GM12878 (cell line): ENCODE data around the gene INPP4B. TPM values are rescaled to one million over a fixed set of nuclear protein-coding genes. Genes with fewer than 3 reads are reported as not detected.

ENCODE experiments used
- ATAC-seq: fragments of 200-7000 bp; cut with Tn5 transposase; 3 replicates; pipeline ENCODE4 v1.9.1; 2020; ENCODE audit warnings: mild to moderate bottlenecking, moderate library complexity
- BruUV-seq: library from RNA; stranded (reverse); fragments of 400-500 nt; replicated peaks from 2 replicates; lab custom pipeline; 2021; lab: Mats Ljungman, UMichigan
- CTCF ChIA-PET: fragments of 300-600 bp; sonication (Branson Sonifier 250); formaldehyde crosslinking; extraction: SDS; loops from one replicate; lab custom pipeline; 2021; ENCODE audit warnings: inconsistent platforms; lab: Yijun Ruan, JAX
- POLR2A ChIA-PET: fragments of 350-600 bp; formaldehyde crosslinking; extraction: SDS; loops from one replicate; lab custom pipeline; 2021; ENCODE audit warnings: inconsistent platforms; lab: Charles Lee
- RAD21 ChIA-PET: fragments of 300-600 bp; sonication (Branson Sonifier 250); formaldehyde crosslinking; loops from one replicate; lab custom pipeline; 2023; ENCODE audit warnings: antibody characterized with exemption; ENCODE audit not compliant: unreplicated experiment; lab: Charles Lee
- SMC1A ChIA-PET: fragments of 300-600 bp; sonication (Branson Sonifier 250); formaldehyde crosslinking; loops from one replicate; lab custom pipeline; 2023; ENCODE audit not compliant: unreplicated experiment, uncharacterized antibody; lab: Charles Lee
- DNase-seq: peaks from one replicate; pipeline ENCODE4 v3.0.0-alpha.2; 2011; ENCODE audit warnings: low read depth, low spot score
- FAIRE-seq: peaks from 3 replicates; lab custom pipeline; 2011; peaks lifted over from hg19 to GRCh38; lab: Jason Lieb, UNC
- H2AFZ ChIP-seq: 2 replicates; pipeline ENCODE4 v1.6.0; 2011; ENCODE audit warnings: low read depth, low read length, control low read depth; ENCODE audit not compliant: control insufficient read depth
- H3K27ac ChIP-seq: 2 replicates; pipeline ENCODE4 v1.5.1; 2011; ENCODE audit warnings: control low read depth; ENCODE audit not compliant: control insufficient read depth, insufficient read depth
- H3K27me3 ChIP-seq, 2 experiments: replicated peaks in 1 of 2; 2 replicates each; pipeline versions ENCODE4 v1.6.0 to v1.6.1; 2011; ENCODE audit warnings: low read length in 1 of 2; ENCODE audit not compliant: control insufficient read depth in 2 of 2, insufficient read depth in 2 of 2
- H3K36me3 ChIP-seq, 2 experiments: 2 replicates each; pipeline ENCODE4 v1.5.1; 2011; ENCODE audit warnings: low read length in 1 of 2; ENCODE audit not compliant: control insufficient read depth in 2 of 2, insufficient read depth in 2 of 2
- H3K4me1 ChIP-seq: 2 replicates; pipeline ENCODE4 v1.6.1; 2011; ENCODE audit warnings: mild to moderate bottlenecking, low read length, moderate library complexity, mixed read lengths; ENCODE audit not compliant: control insufficient read depth, insufficient read depth
- H3K4me2 ChIP-seq: 2 replicates; pipeline ENCODE4 v1.6.0; 2011; ENCODE audit warnings: control low read depth; ENCODE audit not compliant: control insufficient read depth, insufficient read depth
- H3K4me3 ChIP-seq: fragments of 200-600 bp; sonication (generic); 2 replicates; pipeline ENCODE4 v1.5.1; 2016
- H3K79me2 ChIP-seq: 2 replicates; pipeline ENCODE4 v1.6.0; 2011; ENCODE audit warnings: low read length; ENCODE audit not compliant: control insufficient read depth, insufficient read depth
- H3K9ac ChIP-seq: 2 replicates; pipeline ENCODE4 v1.8.0; 2011; ENCODE audit warnings: low read length, control low read depth, mixed read lengths; ENCODE audit not compliant: control insufficient read depth, insufficient read depth
- H3K9me3 ChIP-seq: replicated peaks from 3 replicates; pipeline ENCODE4 v1.5.1; 2011; ENCODE audit warnings: mild to moderate bottlenecking, low read length; ENCODE audit not compliant: control insufficient read depth, insufficient read depth
- H4K20me1 ChIP-seq: 2 replicates; pipeline ENCODE4 v1.6.0; 2011; ENCODE audit not compliant: control insufficient read depth, insufficient read depth
- CBFB ChIP-seq: IDR thresholded peaks from 2 replicates; pipeline ENCODE4 v1.6.1; 2016; ENCODE audit warnings: antibody characterized with exemption, low read depth
- CEBPZ ChIP-seq: fragments of 150-350 bp; IDR thresholded peaks from 2 replicates; pipeline ENCODE4 v1.6.1; 2016; ENCODE audit warnings: low read depth, low read length
- MAX ChIP-seq: IDR thresholded peaks from 2 replicates; pipeline ENCODE4 v1.6.1; 2012; ENCODE audit warnings: low read depth, low read length, improper control_type of control experiment
- MTA2 ChIP-seq: fragments of 450-650 bp; IDR thresholded peaks from 2 replicates; pipeline ENCODE4 v1.6.1; 2016; ENCODE audit warnings: low read depth, mild to moderate bottlenecking, moderate library complexity
- NFIC ChIP-seq: IDR thresholded peaks from 2 replicates; pipeline ENCODE4 v1.6.1; 2012; ENCODE audit warnings: low read depth, mild to moderate bottlenecking, inconsistent platforms, low read length, moderate library complexity
- RCOR1 ChIP-seq: conservative IDR thresholded peaks from 2 replicates; pipeline ENCODE4 v1.6.1; 2012; ENCODE audit warnings: low read depth, low read length, improper control_type of control experiment
- ZBED1 ChIP-seq: IDR thresholded peaks from 2 replicates; pipeline ENCODE4 v1.6.1; 2016; ENCODE audit warnings: borderline replicate concordance
- ZBTB11 ChIP-seq: fragments of 450-650 bp; formaldehyde crosslinking; IDR thresholded peaks from 2 replicates; pipeline ENCODE4 v1.5.0; 2022; ENCODE audit warnings: mild to moderate bottlenecking, missing genetic modification characterization
- ZBTB33 ChIP-seq: fragments of 450-650 bp; IDR thresholded peaks from 2 replicates; pipeline ENCODE4 v1.6.1; 2017; ENCODE audit warnings: mild to moderate bottlenecking
- ZNF217 ChIP-seq: fragments of 450-650 bp; IDR thresholded peaks from 2 replicates; pipeline ENCODE4 v1.6.1; 2017; ENCODE audit warnings: antibody characterized with exemption, mild to moderate bottlenecking
- ZNF274 ChIP-seq: IDR thresholded peaks from one replicate; pipeline ENCODE4 v1.8.0; 2011; ENCODE audit not compliant: insufficient read length, insufficient read depth
- WGBS: methylation state at CpG from one replicate; pipeline ENCODE4 v1.1.6; 2016; ENCODE audit warnings: low lambda C conversion rate; ENCODE audit not compliant: insufficient replicate concordance, insufficient coverage; ENCODE audit errors: missing lambda C conversion rate; 5-methylcytosine and 5-hydroxymethylcytosine counted together
- in situ Hi-C: fragments of 300-500 bp; cut with MboI; formaldehyde crosslinking; loops from 9 replicates; pipeline ENCODE4 v1.14.3; 2018; ENCODE audit warnings: mixed read lengths
- intact Hi-C: fragments of 100-400 bp; cut with micrococcal nuclease; formaldehyde crosslinking; loops from one replicate; pipeline ENCODE4 v1.14.2; 2022; ENCODE audit not compliant: unreplicated experiment
- polyA plus RNA-seq, 11 experiments: library from polyadenylated mRNA; depleted of rRNA in 4 of 11; unstranded in 6 of 11; stranded (reverse) in 5 of 11; fragments of >200 nt; fragmentation: Nextera tagmentation in 4 of 11; fragmentation: Illumina TruSeq in 1 of 11; extraction: Ambion mirVana in 4 of 11; extraction: Trizol in 1 of 11; gene quantifications; 1 replicate in 1 of 11; 2 replicates in 10 of 11; pipeline versions ENCODE4 v1.2.1 to v1.2.3, GENCODE V29; 2011 to 2016; ENCODE audit warnings: inconsistent platforms in 2 of 11, missing spikeins in 2 of 11, low read depth in 1 of 11
- total RNA-seq, 4 experiments: library from RNA; depleted of rRNA in 3 of 4; stranded (reverse); fragments of >200 nt in 3 of 4; fragmentation: Illumina TruSeq in 1 of 4; extraction: Trizol in 1 of 4; gene quantifications; 2 replicates each; pipeline versions ENCODE4 v1.2.1 to v1.2.3, GENCODE V29; 2013 to 2021

INPP4B gene
- total and polyA plus RNA-seq, 10 of the 15 experiments (the other 5 are each of a cell fraction or from before 2014, with no cell fraction given) = 0.53 to 11.2 (median 0.95) TPM

GRCh38 chr4:142336251-142336934 lies 509.7 kb downstream of the INPP4B start:
- in situ Hi-C loops (no loop called here), intact Hi-C loops (no loop called here)
- H3K9me3 ChIP-seq = no peaks in the 10 kb centered on the region
- H2AFZ ChIP-seq = no peak overlapping the region
- ATAC-seq = peak; percentile 28; the same call in 1 of the 3 replicates
- no peak for FAIRE-seq
- TF ChIP-seq ZBED1 (no peak), RCOR1 (no peak), CBFB (no peak), CEBPZ (no peak), ZBTB33 (no peak), ZBTB11 (CRISPR knock-in tag) (no peak), ZNF274 (no peak), MTA2 (no peak), ZNF217 (no peak), MAX (no peak), NFIC (no peak)
- BruUV-seq = no TSS peak
- ChIA-PET POLR2A (no interaction called here), CTCF (interaction anchor here (1.1 kb wide), 2 partner anchors 10 to 103 kb away, joined by 3 read pairs; no protein-coding TSS in a partner anchor), RAD21 (interaction anchor here (1.1 kb wide), 1 partner anchor 205 kb away, joined by 4 read pairs; no protein-coding TSS in a partner anchor), SMC1A (interaction anchor here (1.3 to 1.5 kb wide), 2 partner anchors 10 to 12 kb away, joined by 3 to 6 read pairs; no protein-coding TSS in a partner anchor)
- no peaks in the 10 kb centered on the region for H3K4me1 ChIP-seq
- H3K79me2 ChIP-seq = no peaks in the 10 kb centered on the region
- no peaks in the 10 kb centered on the region for H3K36me3 ChIP-seq
- H3K4me3 ChIP-seq = no peak overlapping the region
- H3K4me2 ChIP-seq = no peak overlapping the region
- 33% methylated on average over 12 of the region's 12 CpGs for WGBS
- no peak overlapping the region for H3K27ac ChIP-seq
- no peak overlapping the region for H3K9ac ChIP-seq
- DNase-seq = no peak
- no peaks in the 10 kb centered on the region for H3K27me3 ChIP-seq
- no peaks in the 10 kb centered on the region for H4K20me1 ChIP-seq
